Erythroblast (primary cell): ENCODE results near the gene GPNMB.

Source experiments
- DNase-seq, 2 experiments: peaks; one replicate each; lab custom pipeline; 2025; lab: John Stamatoyannopoulos, UW
- GATA1 ChIP-seq: IDR thresholded peaks from 2 replicates; pipeline ENCODE4 v1.6.1; 2011; ENCODE audit warnings: low read depth, mild to moderate bottlenecking, control low read depth, low read length, moderate library complexity
- POLR2A ChIP-seq: IDR thresholded peaks from 2 replicates; pipeline ENCODE4 v1.6.1; 2011; ENCODE audit warnings: mild to moderate bottlenecking, low read length

GPNMB gene

GRCh38 chr7:23268746-23269145 is 22.2 kb downstream of the GPNMB start:
- DNase-seq = no peak
- no peak for TF ChIP-seq GATA1
- TF ChIP-seq POLR2A = no peak

DNA sequence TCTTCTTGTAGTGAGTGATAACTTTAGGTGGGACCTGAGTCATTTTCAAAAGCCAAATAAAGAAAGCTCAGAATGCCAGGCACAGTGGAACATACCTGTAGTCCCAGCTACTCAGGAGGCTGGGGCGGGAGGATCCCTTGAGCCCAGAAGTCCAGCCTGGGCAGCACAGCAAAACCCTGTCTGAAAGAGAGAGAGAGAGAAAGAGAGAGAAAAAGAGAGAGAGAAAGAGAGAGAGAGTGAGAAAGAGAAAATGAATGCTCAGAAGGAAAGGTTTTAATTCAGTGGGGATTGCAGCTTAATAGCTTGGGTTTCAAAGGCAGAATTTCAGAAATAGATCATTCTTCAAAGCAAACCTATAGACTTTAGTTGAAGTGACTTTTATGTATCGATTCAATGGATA is 25.7 kb downstream of the GPNMB start:
- TF ChIP-seq POLR2A (no peak), GATA1 (no peak)
- no peak for DNase-seq

GRCh38 chr7:23273141-23273599 is 26.6 kb downstream of the GPNMB start:
- peak; percentile 94 to 95 for DNase-seq

GRCh38 chr7:23275912-23276311 is 29.3 kb downstream of the GPNMB start:
- TF ChIP-seq POLR2A (no peak), GATA1 (no peak)
- no peak for DNase-seq

More at GRCh38 chr7:23273141-23273599, 26.6 kb downstream of the GPNMB start:
- TF ChIP-seq GATA1 (no peak), POLR2A (peak; percentile 47)

- TF ChIP-seq GATA1 (no peak), POLR2A (no peak)
- peak; percentile 42 to 64 for DNase-seq
Measured at GRCh38 chr7:23276376-23276775, 29.8 kb downstream of the GPNMB start.

- DNase-seq = no peak
- TF ChIP-seq GATA1 (no peak), POLR2A (no peak)
Measured at GRCh38 chr7:23276947-23277346, 30.4 kb downstream of the GPNMB start.

DNA sequence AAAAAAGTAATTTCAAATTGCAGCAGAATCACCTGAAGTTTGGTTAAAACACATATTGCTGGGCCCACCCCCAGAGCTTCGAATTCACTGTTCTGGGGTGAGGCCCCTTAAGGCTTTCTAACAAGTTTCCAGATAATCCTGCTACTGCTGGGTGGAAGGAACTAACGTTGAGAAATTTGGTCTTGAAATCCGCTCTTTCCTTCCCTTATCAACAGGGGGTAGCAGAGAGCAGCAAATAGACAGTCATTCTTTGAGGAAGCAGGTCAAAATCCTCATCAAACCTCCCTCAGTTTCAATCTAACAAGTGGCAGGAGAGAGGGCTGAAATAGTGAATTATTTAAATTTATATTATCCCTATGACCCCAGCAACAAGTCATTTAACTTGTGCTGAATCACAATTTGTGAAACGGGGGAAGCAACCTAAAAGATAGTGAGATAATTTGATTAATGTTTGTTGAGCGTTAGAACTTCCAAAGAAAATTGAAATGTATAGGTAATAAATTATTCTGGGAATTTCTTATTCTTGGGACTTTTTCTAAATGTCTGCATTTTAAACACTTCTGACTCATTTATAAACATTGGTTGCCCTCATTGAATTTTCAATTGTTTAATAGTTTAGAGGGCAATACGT is 30.9 kb downstream of the GPNMB start:
- DNase-seq = peak; percentile 73 to 82
- no peak for TF ChIP-seq POLR2A
- TF ChIP-seq GATA1 = no peak

GRCh38 chr7:23279819-23280525 is 33.4 kb downstream of the GPNMB start:
- no peak for DNase-seq
- TF ChIP-seq POLR2A = no peak
- no peak for TF ChIP-seq GATA1

- DNase-seq = no peak
Measured at GRCh38 chr7:23283086-23283485, 36.5 kb downstream of the GPNMB start.

DNA sequence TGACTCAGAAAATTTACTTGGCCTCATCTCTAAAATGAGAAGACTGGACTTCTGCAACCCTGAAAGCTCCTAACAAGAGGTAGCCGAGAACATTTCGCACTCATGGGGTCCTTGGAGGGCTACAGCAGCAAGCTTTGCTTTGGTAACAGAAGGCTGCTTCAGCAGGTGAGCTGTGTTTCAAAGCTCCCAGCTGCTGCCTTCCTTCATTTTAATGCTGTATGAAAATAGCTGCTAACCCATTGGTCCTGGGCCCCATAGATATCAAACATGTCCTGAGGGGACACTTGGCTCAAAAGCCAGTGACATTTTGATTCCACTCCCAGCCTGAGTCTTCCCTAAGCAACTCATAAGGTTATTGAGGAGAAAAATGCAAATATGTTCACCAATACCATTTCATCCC is 38.3 kb downstream of the GPNMB start:
- TF ChIP-seq POLR2A (no peak), GATA1 (no peak)
- DNase-seq = no peak

More at GRCh38 chr7:23283086-23283485, 36.5 kb downstream of the GPNMB start:
- no peak for TF ChIP-seq POLR2A

- DNase-seq = no peak
- no peak for TF ChIP-seq POLR2A
- no peak for TF ChIP-seq GATA1
Measured at GRCh38 chr7:23285657-23286646, 39.4 kb downstream of the GPNMB start.

GRCh38 chr7:23287612-23288011 is 41.0 kb downstream of the GPNMB start:
- TF ChIP-seq GATA1 = no peak
- no peak for TF ChIP-seq POLR2A
- no peak for DNase-seq

DNA sequence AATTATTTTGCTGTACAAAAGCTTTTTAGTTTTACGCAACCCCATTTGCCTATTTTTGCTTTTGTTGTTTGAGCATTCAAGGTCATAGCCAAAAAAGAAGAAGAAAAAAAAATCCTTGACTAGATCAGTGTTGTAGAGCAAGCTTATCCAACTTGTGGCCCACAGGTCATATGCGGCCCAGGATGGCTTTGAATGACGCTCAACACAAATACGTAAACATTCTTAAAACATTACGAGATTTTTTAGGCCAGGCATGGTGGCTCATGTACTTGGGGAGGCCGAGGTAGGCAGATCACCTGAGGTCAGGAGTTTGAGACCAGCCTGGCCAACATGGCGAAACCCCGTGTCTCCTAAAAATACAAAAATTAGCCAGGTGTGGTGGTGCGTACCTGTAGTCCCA is 44.4 kb downstream of the GPNMB start:
- TF ChIP-seq GATA1 (no peak), POLR2A (no peak)
- DNase-seq = no peak
